Mammary epithelial cell (primary cell): ENCODE measurements around the gene FAAH2.

Experiments
- CTCF ChIP-seq, 2 donors: IDR thresholded peaks in 1 of 2; conservative IDR thresholded peaks in 1 of 2; 2 replicates each; pipeline ENCODE4 v1.5.1; 2011 to 2012; ENCODE audit warnings: inconsistent platforms in 2 of 2, low read length in 2 of 2, mild to moderate bottlenecking in 2 of 2, control low read depth in 1 of 2, low read depth in 1 of 2; ENCODE audit not compliant: insufficient read depth in 1 of 2; ENCODE audit errors: extremely low read depth in 1 of 2
- EZH2 ChIP-seq: IDR thresholded peaks from 2 replicates; pipeline ENCODE4 v1.6.1; 2012; ENCODE audit warnings: low read length, inconsistent platforms, borderline replicate concordance

- peak; percentile 54 to 71 for TF ChIP-seq CTCF (conservative IDR thresholded peaks at IDR 0.05 in 1 of 2, IDR thresholded peaks at IDR 0.05 in 1 of 2; ENCODE audit: extremely low read depth in 1 of 2, insufficient read depth in 1 of 2, low read depth in 1 of 2, low read length in 2 of 2)
- no peak for TF ChIP-seq EZH2
Observed at GRCh38 chrX:57453901-57454300, 167.4 kb downstream of the FAAH2 start.
